OCI-LY7 (cell line): ENCODE measurements around the gene FXYD2.

Experiments
- EZH2phosphoT487 ChIP-seq: fragments of 200-600 bp; sonication (generic); IDR thresholded peaks from 2 replicates; pipeline ENCODE4 v1.6.1; 2018; ENCODE audit warnings: low read depth, borderline replicate concordance, mild to moderate bottlenecking, mixed run types, antibody characterized with exemption, low read length, moderate library complexity, mixed read lengths
- TF ChIP-seq, protein P1 (sequence below): fragments of 200-600 bp; sonication (generic); conservative IDR thresholded peaks from 2 replicates; pipeline ENCODE4 v1.5.1; 2014; ENCODE audit warnings: mild to moderate bottlenecking, antibody characterized with exemption, low read length, moderate library complexity, mixed read lengths

- TF ChIP-seq, protein P1, sequence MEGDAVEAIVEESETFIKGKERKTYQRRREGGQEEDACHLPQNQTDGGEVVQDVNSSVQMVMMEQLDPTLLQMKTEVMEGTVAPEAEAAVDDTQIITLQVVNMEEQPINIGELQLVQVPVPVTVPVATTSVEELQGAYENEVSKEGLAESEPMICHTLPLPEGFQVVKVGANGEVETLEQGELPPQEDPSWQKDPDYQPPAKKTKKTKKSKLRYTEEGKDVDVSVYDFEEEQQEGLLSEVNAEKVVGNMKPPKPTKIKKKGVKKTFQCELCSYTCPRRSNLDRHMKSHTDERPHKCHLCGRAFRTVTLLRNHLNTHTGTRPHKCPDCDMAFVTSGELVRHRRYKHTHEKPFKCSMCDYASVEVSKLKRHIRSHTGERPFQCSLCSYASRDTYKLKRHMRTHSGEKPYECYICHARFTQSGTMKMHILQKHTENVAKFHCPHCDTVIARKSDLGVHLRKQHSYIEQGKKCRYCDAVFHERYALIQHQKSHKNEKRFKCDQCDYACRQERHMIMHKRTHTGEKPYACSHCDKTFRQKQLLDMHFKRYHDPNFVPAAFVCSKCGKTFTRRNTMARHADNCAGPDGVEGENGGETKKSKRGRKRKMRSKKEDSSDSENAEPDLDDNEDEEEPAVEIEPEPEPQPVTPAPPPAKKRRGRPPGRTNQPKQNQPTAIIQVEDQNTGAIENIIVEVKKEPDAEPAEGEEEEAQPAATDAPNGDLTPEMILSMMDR = no peak
- TF ChIP-seq EZH2phosphoT487 = no peak
These were observed 47.9 kb upstream of the FXYD2 start for GRCh38 chr11:117872420-117872961.
